ENCODE measurements around the gene GMFB.

The GMFB gene

GRCh38 chr14:54501480-54501879 is 12.7 kb upstream of the GMFB start:
- no peaks in the 10 kb centered on the region for H3K36me3 ChIP-seq
- no peak overlapping the region for H3K4me3 ChIP-seq (ENCODE audit: low read depth, low read length)
- no peak overlapping the region for H3K27ac ChIP-seq
- TF ChIP-seq CTCF (IDR thresholded peaks at IDR 0.05; ENCODE audit: low read depth, low read length), result no peak
- H3K9me3 ChIP-seq (ENCODE audit: severe bottlenecking), result no peaks in the 10 kb centered on the region
- DNase-seq, result no peak
- H3K27me3 ChIP-seq (ENCODE audit: insufficient read depth, low read depth, severe bottlenecking), result no peaks in the 10 kb centered on the region

GRCh38 chr14:54500744-54501143 is 12.0 kb upstream of the GMFB start:
- no peak for DNase-seq
- no peaks in the 10 kb centered on the region for H3K27me3 ChIP-seq (ENCODE audit: insufficient read depth, low read depth, severe bottlenecking)
- H3K36me3 ChIP-seq, result no peaks in the 10 kb centered on the region
- TF ChIP-seq CTCF (IDR thresholded peaks at IDR 0.05; ENCODE audit: low read depth, low read length), result no peak
- H3K9me3 ChIP-seq (ENCODE audit: severe bottlenecking), result no peaks in the 10 kb centered on the region
- H3K4me3 ChIP-seq (ENCODE audit: low read depth, low read length), result no peak overlapping the region
- no peak overlapping the region for H3K27ac ChIP-seq

GRCh38 chr14:54498579-54498978 is 9.8 kb upstream of the GMFB start:
- TF ChIP-seq CTCF (IDR thresholded peaks at IDR 0.05; ENCODE audit: low read depth, low read length), result no peak
- no peaks in the 10 kb centered on the region for H3K9me3 ChIP-seq (ENCODE audit: severe bottlenecking)
- no peaks in the 10 kb centered on the region for H3K27me3 ChIP-seq (ENCODE audit: insufficient read depth, low read depth, severe bottlenecking)
- DNase-seq, result no peak
- no peak overlapping the region for H3K4me3 ChIP-seq (ENCODE audit: low read depth, low read length)
- no peaks in the 10 kb centered on the region for H3K36me3 ChIP-seq
- no peak overlapping the region for H3K27ac ChIP-seq

- Histone ChIP-seq H3K27ac (no peak overlapping the region), H3K9me3 (ENCODE audit: severe bottlenecking) (no peaks in the 10 kb centered on the region), H3K36me3 (no peaks in the 10 kb centered on the region), H3K27me3 (ENCODE audit: insufficient read depth, low read depth, severe bottlenecking) (no peaks in the 10 kb centered on the region), H3K4me3 (ENCODE audit: low read depth, low read length) (no peak overlapping the region)
- TF ChIP-seq CTCF (IDR thresholded peaks at IDR 0.05; ENCODE audit: low read depth, low read length), result no peak
- DNase-seq, result no peak
These were observed 9.3 kb upstream of the GMFB start for GRCh38 chr14:54498095-54498531.

GRCh38 chr14:54497224-54497623 is 8.4 kb upstream of the GMFB start:
- DNase-seq, result no peak
- Histone ChIP-seq H3K4me3 (ENCODE audit: low read depth, low read length) (no peak overlapping the region), H3K9me3 (ENCODE audit: severe bottlenecking) (no peaks in the 10 kb centered on the region), H3K36me3 (no peaks in the 10 kb centered on the region), H3K27me3 (ENCODE audit: insufficient read depth, low read depth, severe bottlenecking) (no peaks in the 10 kb centered on the region), H3K27ac (no peak overlapping the region)
- no peak for TF ChIP-seq CTCF (IDR thresholded peaks at IDR 0.05; ENCODE audit: low read depth, low read length)

GRCh38 chr14:54493293-54493692 is 4.5 kb upstream of the GMFB start:
- Histone ChIP-seq H3K36me3 (no peaks in the 10 kb centered on the region), H3K9me3 (ENCODE audit: severe bottlenecking) (no peaks in the 10 kb centered on the region), H3K27me3 (ENCODE audit: insufficient read depth, low read depth, severe bottlenecking) (no peaks in the 10 kb centered on the region), H3K27ac (no peak overlapping the region), H3K4me3 (ENCODE audit: low read depth, low read length) (no peak overlapping the region)
- peak; percentile 30 for DNase-seq
- peak; percentile 25; the same call in 1 of the 2 replicates for TF ChIP-seq CTCF (IDR thresholded peaks at IDR 0.05; ENCODE audit: low read depth, low read length)
